ENCODE measurements around the gene SLC35E1. TPM values are rescaled to one million over a fixed set of nuclear protein-coding genes. Genes with fewer than 3 reads are reported as not detected.

The SLC35E1 gene
- total and polyA plus RNA-seq, 2 of the 4 experiments (the other 2 are of a cell fraction): 22.6 to 38.0 TPM

- TF ChIP-seq SMC3 (IDR thresholded peaks at IDR 0.05; ENCODE audit: low read depth, low read length) (no peak), MAFK (IDR thresholded peaks at IDR 0.05; ENCODE audit: low read depth, low read length) (no peak), CTCF (conservative IDR thresholded peaks at IDR 0.05; ENCODE audit: low read depth, low read length) (no peak)
- H4K20me1 ChIP-seq (ENCODE audit: insufficient read depth, low read length): peaks cover 100% of the 10 kb centered on the region
- H3K4me1 ChIP-seq (ENCODE audit: control insufficient read depth, insufficient read depth, low read length): peaks cover 27% of the 10 kb centered on the region
These were observed 19.8 kb upstream of the SLC35E1 start for GRCh38 chr19:16591803-16592556.

More at GRCh38 chr19:16591803-16592556, 19.8 kb upstream of the SLC35E1 start:
- H3K36me3 ChIP-seq (ENCODE audit: control insufficient read depth, insufficient read depth, low read length): no peaks in the 10 kb centered on the region
- H2BK15ac ChIP-seq (ENCODE audit: low read depth, low read length): no peak overlapping the region
- no TSS peak for BruUV-seq (replicated peaks)
- no peaks in the 10 kb centered on the region for H3K27me3 ChIP-seq (ENCODE audit: control insufficient read depth, insufficient read depth, low read length)
- peak; percentile 27; the same call in 1 of the 2 replicates for ATAC-seq (ENCODE audit: low read depth)
- no peak overlapping the region for H2AK5ac ChIP-seq (ENCODE audit: low read depth, low read length)
- WGBS, 2 experiments (ENCODE audit: extremely low coverage in 2 of 2, insufficient read length in 1 of 2): 56% methylated on average over 5 of the region's 10 CpGs; no CpG with 5 or more reads in 1 of the 2 experiments
- no peak overlapping the region for H3K9ac ChIP-seq (ENCODE audit: low read depth, low read length)
- no peak overlapping the region for H3K4me3 ChIP-seq (ENCODE audit: insufficient read depth, low read depth, low read length)
- no peak overlapping the region for H3K56ac ChIP-seq (ENCODE audit: extremely low read depth, insufficient read depth, low read length)
- no peak overlapping the region for H2AFZ ChIP-seq (replicated peaks; ENCODE audit: low read length, poor library complexity)
- H3K4ac ChIP-seq (ENCODE audit: low read depth, low read length): no peak overlapping the region
- peak; percentile 25 for DNase-seq
- H3K23ac ChIP-seq (ENCODE audit: low read depth, low read length): no peak overlapping the region
- no peak overlapping the region for H4K91ac ChIP-seq (ENCODE audit: insufficient read depth, low read depth, low read length)
- H4K5ac ChIP-seq (ENCODE audit: low read depth, low read length): no peak overlapping the region
- intact Hi-C loops (cut with micrococcal nuclease): no loop called here
- H2BK120ac ChIP-seq (ENCODE audit: low read depth, low read length): no peak overlapping the region
- H3K27ac ChIP-seq (ENCODE audit: insufficient read depth, low read length): no peak overlapping the region
- in situ Hi-C loops (cut with MboI; ENCODE audit: low sequenced_read_pairs): no loop called here
- no peak overlapping the region for H2BK20ac ChIP-seq (ENCODE audit: low read depth, low read length)
- CTCF ChIA-PET: no interaction called here
- H4K8ac ChIP-seq (ENCODE audit: low read depth in 2 of 2, low read length in 2 of 2): no peak overlapping the region
- H3K14ac ChIP-seq (replicated peaks; ENCODE audit: low read depth, low read length): no peak overlapping the region
- H3K79me1 ChIP-seq (ENCODE audit: low read depth in 1 of 2, low read length in 2 of 2): peaks cover 42 to 97% of the 10 kb centered on the region in 2 experiments
- no peak overlapping the region for H3K4me2 ChIP-seq (ENCODE audit: low read depth, low read length)
- H3K9me1 ChIP-seq (ENCODE audit: insufficient read depth, low read length): peaks cover 71% of the 10 kb centered on the region
- dilution Hi-C loops (cut with HindIII; ENCODE audit: low sequenced_read_pairs, unreplicated experiment): no loop called here
- H3K18ac ChIP-seq (ENCODE audit: low read depth, low read length): no peak overlapping the region
- peak overlapping the region; percentile 22 for H2AK9ac ChIP-seq (replicated peaks; ENCODE audit: low read depth, low read length, poor library complexity)
- POLR2A ChIA-PET (ENCODE audit: unreplicated experiment): no interaction called here
- H3K9me3 ChIP-seq (ENCODE audit: control insufficient read depth, insufficient read depth, low read length): no peaks in the 10 kb centered on the region
- H2BK5ac ChIP-seq (ENCODE audit: low read depth, low read length, poor library complexity, severe bottlenecking): no peak overlapping the region

All from IMR-90 (cell line).